ENCODE data around the gene FRY.

Gene FRY

DNA sequence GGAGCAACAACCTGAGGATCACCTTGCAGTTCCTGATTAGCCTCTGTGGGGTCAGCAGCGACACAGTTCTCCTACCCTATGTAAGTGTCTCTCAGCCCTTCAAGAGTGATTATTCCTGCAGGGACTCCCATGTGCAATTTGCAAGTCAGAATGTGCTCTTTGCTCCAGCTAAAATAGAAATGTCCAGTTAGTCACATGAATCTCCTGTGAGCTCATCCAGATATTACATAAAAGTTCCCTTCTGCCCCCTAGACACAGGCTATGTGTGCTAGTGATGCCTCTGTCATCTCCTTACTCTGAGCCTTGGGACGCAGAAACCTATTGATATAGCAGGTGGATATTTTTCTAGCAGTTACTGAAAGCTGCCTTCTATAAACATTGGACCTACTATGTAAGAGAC is 178.1 kb downstream of the FRY start:
- TF ChIP-seq, protein P1, sequence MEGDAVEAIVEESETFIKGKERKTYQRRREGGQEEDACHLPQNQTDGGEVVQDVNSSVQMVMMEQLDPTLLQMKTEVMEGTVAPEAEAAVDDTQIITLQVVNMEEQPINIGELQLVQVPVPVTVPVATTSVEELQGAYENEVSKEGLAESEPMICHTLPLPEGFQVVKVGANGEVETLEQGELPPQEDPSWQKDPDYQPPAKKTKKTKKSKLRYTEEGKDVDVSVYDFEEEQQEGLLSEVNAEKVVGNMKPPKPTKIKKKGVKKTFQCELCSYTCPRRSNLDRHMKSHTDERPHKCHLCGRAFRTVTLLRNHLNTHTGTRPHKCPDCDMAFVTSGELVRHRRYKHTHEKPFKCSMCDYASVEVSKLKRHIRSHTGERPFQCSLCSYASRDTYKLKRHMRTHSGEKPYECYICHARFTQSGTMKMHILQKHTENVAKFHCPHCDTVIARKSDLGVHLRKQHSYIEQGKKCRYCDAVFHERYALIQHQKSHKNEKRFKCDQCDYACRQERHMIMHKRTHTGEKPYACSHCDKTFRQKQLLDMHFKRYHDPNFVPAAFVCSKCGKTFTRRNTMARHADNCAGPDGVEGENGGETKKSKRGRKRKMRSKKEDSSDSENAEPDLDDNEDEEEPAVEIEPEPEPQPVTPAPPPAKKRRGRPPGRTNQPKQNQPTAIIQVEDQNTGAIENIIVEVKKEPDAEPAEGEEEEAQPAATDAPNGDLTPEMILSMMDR (IDR thresholded peaks at IDR 0.05; ENCODE audit: low read length, missing control alignments): no peak
- DNase-seq (ENCODE audit: low read depth): peak; percentile 2

DNA sequence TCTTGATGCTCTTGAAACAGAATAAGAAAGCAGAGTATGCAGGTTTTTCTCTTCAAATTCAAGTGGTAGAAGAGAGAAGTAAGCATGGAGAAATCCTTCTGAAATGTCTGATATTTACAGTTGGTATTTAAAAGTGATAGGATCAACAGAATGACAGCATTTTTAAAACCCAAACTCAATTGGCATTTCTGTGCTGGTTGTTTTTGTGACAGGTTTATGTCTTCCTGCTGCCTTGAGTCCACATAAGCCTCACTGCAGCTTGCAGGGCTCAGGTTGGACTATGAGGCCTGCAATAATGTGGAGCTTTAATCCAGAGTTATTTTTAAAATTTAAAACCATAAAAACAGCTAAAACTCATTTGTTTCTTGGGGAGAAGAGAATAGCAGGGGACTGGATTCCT is 178.5 kb downstream of the FRY start:
- DNase-seq (ENCODE audit: low read depth): no peak
- TF ChIP-seq, protein P1 (IDR thresholded peaks at IDR 0.05; ENCODE audit: low read length, missing control alignments): no peak
- H3K4me3 ChIP-seq (replicated peaks; ENCODE audit: low read depth, low read length): no peak overlapping the region

More for the DNA sequence above, 178.1 kb downstream of the FRY start:
- H3K4me3 ChIP-seq (replicated peaks; ENCODE audit: low read depth, low read length): no peak overlapping the region

DNA sequence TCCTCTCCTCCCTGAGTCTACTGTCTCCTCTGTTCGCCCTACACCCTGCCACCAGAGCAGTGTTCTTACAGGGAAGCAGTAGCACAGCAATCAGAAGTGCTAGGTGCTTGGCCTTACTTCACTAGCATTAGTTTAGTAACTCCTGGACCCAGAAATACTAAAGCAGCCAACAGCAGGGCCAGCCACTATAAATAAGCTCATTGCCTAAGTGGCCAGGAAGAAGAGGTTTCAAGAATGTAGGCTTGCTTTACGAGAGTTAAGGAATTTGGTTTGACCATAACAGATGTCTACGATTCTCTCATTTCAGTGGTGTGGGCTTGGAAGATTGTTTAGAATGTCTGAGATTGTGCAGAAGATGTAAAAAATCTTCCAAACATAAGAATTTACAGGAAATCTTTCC is 180.2 kb downstream of the FRY start:
- H3K4me3 ChIP-seq (replicated peaks; ENCODE audit: low read depth, low read length): no peak overlapping the region
- TF ChIP-seq, protein P1 (IDR thresholded peaks at IDR 0.05; ENCODE audit: low read length, missing control alignments): no peak
- DNase-seq (ENCODE audit: low read depth): peak; percentile 73

DNA sequence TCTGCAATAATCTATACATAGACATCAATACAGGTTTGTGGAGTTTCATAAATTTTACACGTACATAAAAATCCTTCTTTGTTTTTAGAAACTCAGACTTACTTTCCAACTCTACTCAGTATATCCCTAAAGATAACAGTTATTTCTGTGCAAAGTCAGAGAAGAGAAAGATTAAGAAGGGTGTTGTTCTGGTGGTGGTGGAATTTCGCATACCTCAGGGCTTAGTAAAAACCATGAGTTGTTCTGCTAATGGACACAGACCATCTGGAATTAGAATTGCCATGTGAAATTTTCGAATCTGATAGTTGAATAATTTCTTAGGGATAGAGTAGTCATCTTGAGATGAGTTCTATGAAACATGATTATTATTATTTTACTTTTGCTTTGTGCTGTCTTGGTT is 180.8 kb downstream of the FRY start:
- TF ChIP-seq, protein P1 (IDR thresholded peaks at IDR 0.05; ENCODE audit: low read length, missing control alignments): no peak
- H3K4me3 ChIP-seq (replicated peaks; ENCODE audit: low read depth, low read length): no peak overlapping the region
- peak; percentile 67 for DNase-seq (ENCODE audit: low read depth)

DNA sequence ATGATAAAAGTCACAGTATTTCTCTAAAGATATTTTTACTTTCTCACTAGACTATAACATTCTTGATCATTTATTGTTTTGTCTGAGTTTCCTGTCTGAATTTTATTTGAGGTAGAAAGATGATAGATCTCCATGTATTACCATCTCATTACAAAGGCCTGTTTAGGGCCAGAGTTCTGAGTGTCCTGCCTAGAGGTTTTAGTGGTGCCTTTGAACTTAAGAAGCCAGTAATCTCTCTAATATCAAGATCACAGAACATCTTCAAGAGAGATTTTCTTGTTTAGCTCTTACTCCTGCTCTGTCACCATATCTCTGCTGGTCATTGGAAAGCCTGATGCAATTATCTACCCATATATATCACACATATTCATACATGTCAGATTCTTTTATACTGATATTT is 182.1 kb downstream of the FRY start:
- no peak for DNase-seq (ENCODE audit: low read depth)
- H3K4me3 ChIP-seq (replicated peaks; ENCODE audit: low read depth, low read length): no peak overlapping the region
- TF ChIP-seq, protein P1 (IDR thresholded peaks at IDR 0.05; ENCODE audit: low read length, missing control alignments): no peak

DNA sequence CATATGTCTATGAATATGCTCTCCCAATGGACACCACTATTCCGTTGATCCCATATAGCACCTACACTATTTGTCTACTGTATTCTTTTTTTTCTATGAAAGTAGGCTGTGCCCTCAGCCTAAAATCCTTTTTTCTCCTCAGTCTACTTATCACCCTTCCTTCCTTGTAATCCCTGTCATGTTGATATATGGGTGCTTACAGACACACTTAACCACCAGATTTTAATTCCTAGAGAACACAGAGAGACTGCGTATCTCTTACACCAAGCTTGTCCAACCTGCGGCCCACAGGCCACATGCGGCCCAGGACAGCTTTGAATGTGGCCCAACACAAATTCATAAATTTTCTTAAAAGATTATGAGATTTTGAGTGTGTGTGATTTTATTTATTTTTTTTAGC is 182.5 kb downstream of the FRY start:
- no peak overlapping the region for H3K4me3 ChIP-seq (replicated peaks; ENCODE audit: low read depth, low read length)
- TF ChIP-seq, protein P1 (IDR thresholded peaks at IDR 0.05; ENCODE audit: low read length, missing control alignments): no peak
- no peak for DNase-seq (ENCODE audit: low read depth)

DNA sequence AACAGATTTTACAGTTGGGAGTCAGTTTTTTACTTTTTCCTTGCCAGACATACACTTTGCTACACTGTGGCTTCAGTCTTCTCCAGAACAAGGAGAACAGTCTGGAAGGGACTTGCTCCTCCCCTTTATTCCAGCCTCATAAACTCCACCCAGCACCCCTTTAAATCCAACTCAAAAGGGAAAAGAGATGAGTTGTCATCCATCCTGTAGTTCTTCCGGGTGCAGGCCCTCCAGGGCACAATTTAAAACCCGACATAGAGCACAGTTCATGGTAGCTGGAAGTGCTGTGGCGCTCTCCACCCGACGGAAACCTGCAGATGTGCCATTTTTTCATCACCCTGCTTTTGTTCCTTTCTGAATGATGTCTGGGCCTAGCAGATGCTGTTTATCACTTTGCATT is 184.7 kb downstream of the FRY start:
- no peak for DNase-seq (ENCODE audit: low read depth)
- TF ChIP-seq, protein P1 (IDR thresholded peaks at IDR 0.05; ENCODE audit: low read length, missing control alignments): no peak
- no peak overlapping the region for H3K4me3 ChIP-seq (replicated peaks; ENCODE audit: low read depth, low read length)

All from fibroblast of pulmonary artery (primary cell).